Measurements from ENCODE around the gene HAPLN3. TPM values are rescaled to one million over a fixed set of nuclear protein-coding genes. Genes with fewer than 3 reads are reported as not detected.
A peak's percentile ranks its signal among the peaks of the same experiment; 100 is the strongest.

HAPLN3 gene
- total RNA-seq, 4 donors from 2014 or later = 3.0 to 10.5 (median 6.7) TPM

GRCh38 chr15:88838667-88839066 lies 56.7 kb downstream of the HAPLN3 start:
- Histone ChIP-seq H3K27me3 (peaks cover 21% of the 10 kb centered on the region), H3K4me1 (peaks cover 0 to 7% (median 0%) of the 10 kb centered on the region in 3 donors), H3K9me3 (no peaks in the 10 kb centered on the region), H3K4me3 (no peak overlapping the region), H3K36me3 (no peaks in the 10 kb centered on the region), H3K27ac (no peak overlapping the region)
- WGBS, 2 donors (ENCODE audit: low coverage in 1 of 2) = 40% methylated on average over 1 of the region's 18 CpGs; no CpG with 5 or more reads in 1 of the 2 donors
- no peak for ATAC-seq
- TF ChIP-seq EP300 (IDR thresholded peaks at IDR 0.05) (no peak), CTCF (IDR thresholded peaks at IDR 0.05) (no peak), POLR2AphosphoS5 (IDR thresholded peaks at IDR 0.05) (no peak), POLR2A (IDR thresholded peaks at IDR 0.05) (no peak)

DNA sequence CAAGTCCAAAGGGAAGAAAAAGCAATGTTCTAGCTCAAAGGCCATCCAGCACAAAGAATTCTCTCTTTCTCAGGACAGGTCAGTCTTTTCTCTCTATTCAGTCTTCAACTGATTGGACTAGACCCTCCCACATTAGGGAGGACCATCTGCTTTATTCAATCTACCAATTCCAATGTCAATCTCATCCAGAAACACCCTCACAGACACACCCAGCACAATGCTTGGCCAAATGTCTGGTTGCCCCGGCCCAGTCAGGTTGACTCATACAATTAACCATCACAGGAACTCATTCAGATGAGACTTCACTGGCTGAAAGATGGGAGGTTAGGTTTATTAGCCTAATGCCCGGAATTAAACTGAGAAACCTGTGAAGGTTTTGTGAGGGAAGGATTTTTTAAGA lies 59.7 kb downstream of the HAPLN3 start:
- Histone ChIP-seq H3K27me3 (peaks cover 14% of the 10 kb centered on the region), H3K27ac (no peak overlapping the region), H3K36me3 (no peaks in the 10 kb centered on the region), H3K4me1 (peaks cover 0 to 7% (median 0%) of the 10 kb centered on the region in 3 donors), H3K9me3 (no peaks in the 10 kb centered on the region), H3K4me3 (no peak overlapping the region)
- TF ChIP-seq POLR2AphosphoS5 (IDR thresholded peaks at IDR 0.05) = no peak
- TF ChIP-seq EP300 (IDR thresholded peaks at IDR 0.05) = no peak
- no peak for TF ChIP-seq POLR2A (IDR thresholded peaks at IDR 0.05)
- no peak for TF ChIP-seq CTCF (IDR thresholded peaks at IDR 0.05)
- WGBS, 2 donors (ENCODE audit: low coverage in 1 of 2) = 55 to 79% methylated on average over 1 to 2 of the region's 2 CpGs
- no peak for ATAC-seq

GRCh38 chr15:88835119-88835518 lies 60.2 kb downstream of the HAPLN3 start:
- no peak for ATAC-seq

DNA sequence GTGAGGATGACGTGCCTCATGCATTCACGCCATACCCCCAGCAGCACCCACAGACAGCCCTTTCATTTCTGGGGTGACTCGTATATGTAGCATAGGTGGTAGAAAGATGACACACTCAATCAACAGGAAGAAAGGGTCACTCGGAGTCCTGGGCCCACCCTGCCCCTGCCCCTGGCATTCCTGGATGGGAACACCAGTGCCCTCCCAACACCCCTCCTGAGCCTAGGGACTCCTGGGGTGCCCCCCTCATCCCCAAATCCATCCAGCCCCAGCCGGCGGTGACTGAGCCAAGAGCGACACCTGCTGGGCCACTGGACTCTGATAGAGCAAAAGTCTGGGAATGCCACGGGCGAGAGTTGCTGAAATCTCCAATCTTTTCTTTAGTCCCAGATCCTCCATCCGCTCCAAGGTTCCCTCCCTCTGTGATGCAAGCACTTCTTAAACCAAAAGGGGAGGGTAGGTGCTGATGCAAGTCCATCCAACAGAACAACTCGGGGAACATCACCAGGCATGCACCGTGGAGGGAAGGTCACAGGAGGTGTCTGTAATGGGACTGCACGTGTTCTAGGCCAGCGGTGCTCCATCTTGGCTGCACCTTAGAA lies 61.0 kb downstream of the HAPLN3 start:
- 20 to 60% methylated on average over 1 to 5 of the region's 14 CpGs for WGBS, 2 donors (ENCODE audit: low coverage in 1 of 2)
- Histone ChIP-seq H3K27me3 (peaks cover 11% of the 10 kb centered on the region), H3K4me3 (no peak overlapping the region), H3K36me3 (no peaks in the 10 kb centered on the region), H3K27ac (peak overlapping the region in 1 of 4 donors; percentile 29), H3K9me3 (no peaks in the 10 kb centered on the region), H3K4me1 (peaks cover 0 to 7% (median 0%) of the 10 kb centered on the region in 3 donors)
- TF ChIP-seq POLR2AphosphoS5 (IDR thresholded peaks at IDR 0.05) (no peak), CTCF (IDR thresholded peaks at IDR 0.05) (peak in 3 of 4 experiments; percentile 52 to 73 (median 53)), EP300 (IDR thresholded peaks at IDR 0.05) (no peak)
- peak; percentile 48 for ATAC-seq

More at GRCh38 chr15:88835119-88835518, 60.2 kb downstream of the HAPLN3 start:
- H3K36me3 ChIP-seq = no peaks in the 10 kb centered on the region
- H3K27me3 ChIP-seq = peaks cover 14% of the 10 kb centered on the region
- 86 to 90% methylated on average over 1 to 4 of the region's 4 CpGs for WGBS, 2 donors (ENCODE audit: low coverage in 1 of 2)
- no peaks in the 10 kb centered on the region for H3K9me3 ChIP-seq
- no peak overlapping the region for H3K27ac ChIP-seq
- no peak overlapping the region for H3K4me3 ChIP-seq
- peaks cover 0 to 7% (median 0%) of the 10 kb centered on the region in 3 donors for H3K4me1 ChIP-seq
- TF ChIP-seq EP300 (IDR thresholded peaks at IDR 0.05) = no peak
- TF ChIP-seq POLR2A (IDR thresholded peaks at IDR 0.05) = no peak
- TF ChIP-seq POLR2AphosphoS5 (IDR thresholded peaks at IDR 0.05) = no peak
- TF ChIP-seq CTCF (IDR thresholded peaks at IDR 0.05) = no peak

DNA sequence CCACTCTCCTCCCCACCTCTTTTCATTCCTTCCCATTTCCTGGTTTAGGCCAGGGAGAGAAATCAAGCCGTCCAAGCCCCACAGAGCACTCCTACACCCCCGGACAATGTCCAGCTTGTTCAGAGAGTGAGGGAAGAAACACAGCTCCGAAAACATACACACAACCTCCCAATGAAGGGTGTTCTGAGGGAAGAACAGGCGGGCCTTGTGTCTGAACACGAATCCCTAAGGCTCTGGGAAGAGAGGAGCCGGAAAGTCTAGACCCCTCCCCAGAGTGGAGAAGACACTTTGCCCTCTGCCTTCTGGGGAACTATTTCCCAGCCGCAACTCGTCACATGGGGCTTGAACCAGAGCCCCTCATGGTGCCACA lies 61.6 kb downstream of the HAPLN3 start:
- TF ChIP-seq POLR2AphosphoS5 (IDR thresholded peaks at IDR 0.05) (no peak), CTCF (IDR thresholded peaks at IDR 0.05) (no peak), POLR2A (IDR thresholded peaks at IDR 0.05) (no peak), EP300 (IDR thresholded peaks at IDR 0.05) (no peak)
- peak overlapping the region in 1 of 4 donors; percentile 29 for H3K27ac ChIP-seq
- no peak overlapping the region for H3K4me3 ChIP-seq
- no peaks in the 10 kb centered on the region for H3K36me3 ChIP-seq
- no peak for ATAC-seq
- no peaks in the 10 kb centered on the region for H3K9me3 ChIP-seq
- peaks cover 6% of the 10 kb centered on the region for H3K27me3 ChIP-seq
- 70% methylated on average over 2 of the region's 8 CpGs; no CpG with 5 or more reads in 1 of the 2 donors for WGBS, 2 donors (ENCODE audit: low coverage in 1 of 2)
- peaks cover 0 to 7% (median 0%) of the 10 kb centered on the region in 3 donors for H3K4me1 ChIP-seq
